Measurements from ENCODE around the gene ANXA7. TPM values are rescaled to one million over a fixed set of nuclear protein-coding genes. Genes with fewer than 3 reads are reported as not detected.
A peak's percentile ranks its signal among the peaks of the same experiment; 100 is the strongest.

Gene ANXA7
- total and polyA plus RNA-seq, 10 of the 15 experiments (the other 5 are each of a cell fraction or from before 2014, with no cell fraction given), result 70.6 to 184 (median 113) TPM

DNA sequence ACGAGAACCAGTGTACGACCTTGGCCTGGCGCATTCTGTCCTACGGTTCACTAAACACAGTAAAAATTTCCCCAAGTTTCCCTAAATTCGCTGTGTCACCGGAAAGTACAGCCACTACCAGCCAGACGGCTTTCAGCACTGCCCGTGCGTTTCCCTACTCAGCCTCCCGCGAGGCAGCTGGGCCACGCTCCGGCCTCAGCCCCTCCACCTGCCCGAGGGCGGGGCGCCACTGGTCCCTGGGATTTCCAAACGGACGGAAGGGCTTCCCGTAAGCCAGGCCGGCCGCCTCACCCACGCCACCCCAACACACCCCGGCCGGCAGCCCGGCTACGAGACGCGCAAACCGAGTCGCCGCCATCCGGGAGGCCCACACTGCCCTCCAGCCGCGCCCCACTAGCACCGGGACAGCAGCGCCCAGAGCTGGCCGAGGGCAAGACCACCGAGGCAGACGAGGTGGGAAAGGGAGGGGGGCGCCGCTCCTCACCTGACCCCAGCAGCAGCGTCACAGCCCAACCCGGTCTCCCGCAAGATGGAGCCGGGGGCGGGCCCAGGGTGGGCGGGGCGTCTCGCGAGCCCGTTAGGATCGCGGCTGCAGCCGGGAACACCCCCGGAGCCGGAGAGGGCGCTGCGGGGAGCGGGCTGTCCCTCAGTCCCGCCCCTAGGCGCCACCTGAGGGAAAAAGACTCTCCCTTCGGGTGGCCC, at the start of gene ANXA7 (continued):
- TF ChIP-seq, protein P1, sequence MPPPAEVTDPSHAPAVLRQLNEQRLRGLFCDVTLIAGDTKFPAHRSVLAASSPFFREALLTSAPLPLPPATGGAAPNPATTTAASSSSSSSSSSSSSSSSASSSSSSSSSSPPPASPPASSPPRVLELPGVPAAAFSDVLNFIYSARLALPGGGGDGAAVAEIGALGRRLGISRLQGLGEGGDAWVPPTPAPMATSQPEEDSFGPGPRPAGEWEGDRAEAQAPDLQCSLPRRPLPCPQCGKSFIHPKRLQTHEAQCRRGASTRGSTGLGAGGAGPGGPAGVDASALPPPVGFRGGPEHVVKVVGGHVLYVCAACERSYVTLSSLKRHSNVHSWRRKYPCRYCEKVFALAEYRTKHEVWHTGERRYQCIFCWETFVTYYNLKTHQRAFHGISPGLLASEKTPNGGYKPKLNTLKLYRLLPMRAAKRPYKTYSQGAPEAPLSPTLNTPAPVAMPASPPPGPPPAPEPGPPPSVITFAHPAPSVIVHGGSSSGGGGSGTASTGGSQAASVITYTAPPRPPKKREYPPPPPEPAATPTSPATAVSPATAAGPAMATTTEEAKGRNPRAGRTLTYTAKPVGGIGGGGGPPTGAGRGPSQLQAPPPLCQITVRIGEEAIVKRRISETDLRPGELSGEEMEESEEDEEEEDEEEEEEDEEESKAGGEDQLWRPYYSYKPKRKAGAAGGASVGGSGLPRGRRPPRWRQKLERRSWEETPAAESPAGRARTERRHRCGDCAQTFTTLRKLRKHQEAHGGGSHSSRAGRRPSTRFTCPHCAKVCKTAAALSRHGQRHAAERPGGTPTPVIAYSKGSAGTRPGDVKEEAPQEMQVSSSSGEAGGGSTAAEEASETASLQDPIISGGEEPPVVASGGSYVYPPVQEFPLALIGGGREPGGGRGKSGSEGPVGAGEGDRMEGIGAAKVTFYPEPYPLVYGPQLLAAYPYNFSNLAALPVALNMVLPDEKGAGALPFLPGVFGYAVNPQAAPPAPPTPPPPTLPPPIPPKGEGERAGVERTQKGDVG (CRISPR knock-in tag; IDR thresholded peaks at IDR 0.05), result no peak
- TF ChIP-seq NR2C2 (IDR thresholded peaks at IDR 0.05; ENCODE audit: borderline replicate concordance, control insufficient read depth, insufficient read length, low read depth) (no peak), MEF2B (IDR thresholded peaks at IDR 0.05; ENCODE audit: partially characterized antibody, poor library complexity, severe bottlenecking) (no peak), YY1 (IDR thresholded peaks at IDR 0.05; ENCODE audit: low read depth, low read length) (peak; percentile 85)

DNA sequence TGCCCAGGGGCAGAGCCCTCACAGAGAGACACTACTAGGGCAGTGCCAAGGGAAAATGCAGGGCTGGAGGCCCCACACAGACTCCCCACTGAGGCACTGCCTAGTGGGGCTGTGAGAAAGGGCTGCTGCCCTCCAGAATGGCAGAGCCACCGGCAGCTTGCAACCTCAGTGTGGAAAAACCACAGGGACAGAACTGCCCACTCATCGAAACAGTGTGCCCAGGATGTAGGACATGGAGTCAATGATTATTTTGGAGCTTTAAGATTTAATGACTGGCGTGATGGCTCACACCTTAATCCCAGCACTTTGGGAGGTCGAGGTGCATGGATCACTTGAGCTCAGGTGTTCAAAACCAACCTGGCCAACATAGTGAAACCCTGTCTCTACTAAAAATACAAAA, 47.0 kb upstream of the ANXA7 start:
- TF ChIP-seq, protein P2, sequence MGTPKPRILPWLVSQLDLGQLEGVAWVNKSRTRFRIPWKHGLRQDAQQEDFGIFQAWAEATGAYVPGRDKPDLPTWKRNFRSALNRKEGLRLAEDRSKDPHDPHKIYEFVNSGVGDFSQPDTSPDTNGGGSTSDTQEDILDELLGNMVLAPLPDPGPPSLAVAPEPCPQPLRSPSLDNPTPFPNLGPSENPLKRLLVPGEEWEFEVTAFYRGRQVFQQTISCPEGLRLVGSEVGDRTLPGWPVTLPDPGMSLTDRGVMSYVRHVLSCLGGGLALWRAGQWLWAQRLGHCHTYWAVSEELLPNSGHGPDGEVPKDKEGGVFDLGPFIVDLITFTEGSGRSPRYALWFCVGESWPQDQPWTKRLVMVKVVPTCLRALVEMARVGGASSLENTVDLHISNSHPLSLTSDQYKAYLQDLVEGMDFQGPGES (IDR thresholded peaks at IDR 0.05), result no peak
- TF ChIP-seq POLR2AphosphoS2 (IDR thresholded peaks at IDR 0.05; ENCODE audit: low read depth, low read length) (no peak), MTA3 (IDR thresholded peaks at IDR 0.05; ENCODE audit: borderline replicate concordance, low read length) (no peak), MTA2 (IDR thresholded peaks at IDR 0.05; ENCODE audit: low read depth) (no peak), KAT2A (conservative IDR thresholded peaks at IDR 0.05; ENCODE audit: control insufficient read depth, low read depth, low read length) (no peak), NR2C1 (IDR thresholded peaks at IDR 0.05) (no peak), BACH1 (IDR thresholded peaks at IDR 0.05; ENCODE audit: borderline replicate concordance) (no peak)
- ChIA-PET POLR2A (no interaction called here), SMC1A (ENCODE audit: uncharacterized antibody, unreplicated experiment) (no interaction called here), RAD21 (ENCODE audit: unreplicated experiment) (no interaction called here), CTCF (no interaction called here)
- Histone ChIP-seq H2AFZ (ENCODE audit: control insufficient read depth, low read depth, low read length) (no peak overlapping the region), H3K9ac (ENCODE audit: control insufficient read depth, insufficient read depth, low read length) (no peak overlapping the region), H3K4me1 (ENCODE audit: control insufficient read depth, insufficient read depth, low read length) (no peaks in the 10 kb centered on the region), H3K27ac (ENCODE audit: control insufficient read depth, insufficient read depth) (no peak overlapping the region), H3K36me3 (ENCODE audit: control insufficient read depth in 2 of 2, insufficient read depth in 2 of 2, low read length in 1 of 2) (peaks cover 0 to 1% of the 10 kb centered on the region in 2 experiments; a peak in 3 of 4 replicates), H3K9me3 (replicated peaks; ENCODE audit: control insufficient read depth, insufficient read depth, low read length) (no peaks in the 10 kb centered on the region), H3K4me3 (no peak overlapping the region), H3K4me2 (ENCODE audit: control insufficient read depth, insufficient read depth) (no peak overlapping the region), H4K20me1 (ENCODE audit: control insufficient read depth, insufficient read depth) (no peaks in the 10 kb centered on the region), H3K79me2 (ENCODE audit: control insufficient read depth, insufficient read depth, low read length) (no peaks in the 10 kb centered on the region), H3K27me3 (replicated peaks in 1 of 2; ENCODE audit: control insufficient read depth in 2 of 2, insufficient read depth in 2 of 2, low read length in 1 of 2) (no peaks in the 10 kb centered on the region)
- ATAC-seq (no peak), DNase-seq (ENCODE audit: low read depth, low spot score) (no peak), FAIRE-seq (no peak)
- 84% methylated on average over 4 of the region's 4 CpGs for WGBS (ENCODE audit: insufficient coverage, insufficient replicate concordance, low lambda C conversion rate, missing lambda C conversion rate)
- intact Hi-C loops (cut with micrococcal nuclease; ENCODE audit: unreplicated experiment), result no loop called here
- BruUV-seq (replicated peaks), result no TSS peak
- in situ Hi-C loops (cut with MboI), result no loop called here
